GM12878 (cell line): Measurements from ENCODE around the gene DNAJB8. TPM values are rescaled to one million over a fixed set of nuclear protein-coding genes. Genes with fewer than 3 reads are reported as not detected.

ENCODE experiments used
- ATAC-seq: fragments of 200-7000 bp; cut with Tn5 transposase; 3 replicates; pipeline ENCODE4 v1.9.1; 2020; ENCODE audit warnings: mild to moderate bottlenecking, moderate library complexity
- BruUV-seq: library from RNA; stranded (reverse); fragments of 400-500 nt; replicated peaks from 2 replicates; lab custom pipeline; 2021; lab: Mats Ljungman, UMichigan
- CTCF ChIA-PET: fragments of 300-600 bp; sonication (Branson Sonifier 250); formaldehyde crosslinking; extraction: SDS; loops from one replicate; lab custom pipeline; 2021; ENCODE audit warnings: inconsistent platforms; lab: Yijun Ruan, JAX
- POLR2A ChIA-PET: fragments of 350-600 bp; formaldehyde crosslinking; extraction: SDS; loops from one replicate; lab custom pipeline; 2021; ENCODE audit warnings: inconsistent platforms; lab: Charles Lee
- RAD21 ChIA-PET: fragments of 300-600 bp; sonication (Branson Sonifier 250); formaldehyde crosslinking; loops from one replicate; lab custom pipeline; 2023; ENCODE audit warnings: antibody characterized with exemption; ENCODE audit not compliant: unreplicated experiment; lab: Charles Lee
- SMC1A ChIA-PET: fragments of 300-600 bp; sonication (Branson Sonifier 250); formaldehyde crosslinking; loops from one replicate; lab custom pipeline; 2023; ENCODE audit not compliant: unreplicated experiment, uncharacterized antibody; lab: Charles Lee
- DNase-seq: peaks from one replicate; pipeline ENCODE4 v3.0.0-alpha.2; 2011; ENCODE audit warnings: low read depth, low spot score
- FAIRE-seq: peaks from 3 replicates; lab custom pipeline; 2011; peaks lifted over from hg19 to GRCh38; lab: Jason Lieb, UNC
- H2AFZ ChIP-seq: 2 replicates; pipeline ENCODE4 v1.6.0; 2011; ENCODE audit warnings: low read depth, low read length, control low read depth; ENCODE audit not compliant: control insufficient read depth
- H3K27ac ChIP-seq: 2 replicates; pipeline ENCODE4 v1.5.1; 2011; ENCODE audit warnings: control low read depth; ENCODE audit not compliant: control insufficient read depth, insufficient read depth
- H3K27me3 ChIP-seq, 2 experiments: replicated peaks in 1 of 2; 2 replicates each; pipeline versions ENCODE4 v1.6.0 to v1.6.1; 2011; ENCODE audit warnings: low read length in 1 of 2; ENCODE audit not compliant: control insufficient read depth in 2 of 2, insufficient read depth in 2 of 2
- H3K36me3 ChIP-seq, 2 experiments: 2 replicates each; pipeline ENCODE4 v1.5.1; 2011; ENCODE audit warnings: low read length in 1 of 2; ENCODE audit not compliant: control insufficient read depth in 2 of 2, insufficient read depth in 2 of 2
- H3K4me1 ChIP-seq: 2 replicates; pipeline ENCODE4 v1.6.1; 2011; ENCODE audit warnings: mild to moderate bottlenecking, low read length, moderate library complexity, mixed read lengths; ENCODE audit not compliant: control insufficient read depth, insufficient read depth
- H3K4me2 ChIP-seq: 2 replicates; pipeline ENCODE4 v1.6.0; 2011; ENCODE audit warnings: control low read depth; ENCODE audit not compliant: control insufficient read depth, insufficient read depth
- H3K4me3 ChIP-seq: fragments of 200-600 bp; sonication (generic); 2 replicates; pipeline ENCODE4 v1.5.1; 2016
- H3K79me2 ChIP-seq: 2 replicates; pipeline ENCODE4 v1.6.0; 2011; ENCODE audit warnings: low read length; ENCODE audit not compliant: control insufficient read depth, insufficient read depth
- H3K9ac ChIP-seq: 2 replicates; pipeline ENCODE4 v1.8.0; 2011; ENCODE audit warnings: low read length, control low read depth, mixed read lengths; ENCODE audit not compliant: control insufficient read depth, insufficient read depth
- H3K9me3 ChIP-seq: replicated peaks from 3 replicates; pipeline ENCODE4 v1.5.1; 2011; ENCODE audit warnings: mild to moderate bottlenecking, low read length; ENCODE audit not compliant: control insufficient read depth, insufficient read depth
- H4K20me1 ChIP-seq: 2 replicates; pipeline ENCODE4 v1.6.0; 2011; ENCODE audit not compliant: control insufficient read depth, insufficient read depth
- ASH2L ChIP-seq: fragments of 300-600, 200-600 bp; sonication (generic); IDR thresholded peaks from 2 replicates; pipeline ENCODE4 v1.6.1; 2017; ENCODE audit warnings: low read depth, mild to moderate bottlenecking, borderline replicate concordance
- JUNB ChIP-seq: IDR thresholded peaks from 2 replicates; pipeline ENCODE4 v1.6.1; 2016; ENCODE audit warnings: antibody characterized with exemption, mild to moderate bottlenecking
- MEF2A ChIP-seq: IDR thresholded peaks from 2 replicates; pipeline ENCODE4 v1.6.1; 2011; ENCODE audit warnings: low read depth, mild to moderate bottlenecking, low read length, moderate library complexity; ENCODE audit not compliant: insufficient read depth
- MYB ChIP-seq: fragments of 150-350 bp; IDR thresholded peaks from 2 replicates; pipeline ENCODE4 v1.6.1; 2014; ENCODE audit warnings: mild to moderate bottlenecking, low read depth, low read length, borderline replicate concordance
- MYC ChIP-seq: IDR thresholded peaks from 2 replicates; pipeline ENCODE4 v1.6.1; 2011; ENCODE audit warnings: mild to moderate bottlenecking, low read length, moderate library complexity, inconsistent platforms; ENCODE audit not compliant: insufficient read depth, insufficient replicate concordance, insufficient read length, severe bottlenecking
- NR2C2 ChIP-seq: IDR thresholded peaks from 2 replicates; pipeline ENCODE4 v1.6.1; 2011; ENCODE audit warnings: borderline replicate concordance, low read depth; ENCODE audit not compliant: control insufficient read depth, insufficient read length
- PAX8 ChIP-seq: fragments of 450-650 bp; IDR thresholded peaks from 2 replicates; pipeline ENCODE4 v1.6.1; 2017; ENCODE audit warnings: mild to moderate bottlenecking, moderate library complexity
- PBX3 ChIP-seq: IDR thresholded peaks from 2 replicates; pipeline ENCODE4 v1.6.1; 2011; ENCODE audit warnings: mild to moderate bottlenecking, low read depth, low read length, moderate library complexity; ENCODE audit not compliant: insufficient replicate concordance
- POLR2AphosphoS2 ChIP-seq: IDR thresholded peaks from 2 replicates; pipeline ENCODE4 v1.6.1; 2011; ENCODE audit warnings: low read depth, mild to moderate bottlenecking, low read length, improper control_type of control experiment, moderate library complexity
- RELB ChIP-seq: fragments of 450-650 bp; IDR thresholded peaks from 2 replicates; pipeline ENCODE4 v1.6.1; 2017; ENCODE audit warnings: low read depth, mild to moderate bottlenecking, moderate library complexity
- SIX5 ChIP-seq: IDR thresholded peaks from 2 replicates; pipeline ENCODE4 v1.6.1; 2011; ENCODE audit warnings: mild to moderate bottlenecking, low read depth, low read length, moderate library complexity; ENCODE audit not compliant: severe bottlenecking
- SMAD1 ChIP-seq: fragments of 450-650 bp; IDR thresholded peaks from 2 replicates; pipeline ENCODE4 v1.6.1; 2018; ENCODE audit warnings: mild to moderate bottlenecking, low read depth; ENCODE audit not compliant: partially characterized antibody
- SUZ12 ChIP-seq: fragments of 200-600 bp; sonication (generic); IDR thresholded peaks from one replicate; pipeline ENCODE4 v1.6.1; 2018; ENCODE audit warnings: antibody characterized with exemption, mild to moderate bottlenecking; ENCODE audit not compliant: unreplicated experiment
- WRNIP1 ChIP-seq: IDR thresholded peaks from 2 replicates; pipeline ENCODE4 v1.6.1; 2011; ENCODE audit warnings: low read depth, low read length, improper control_type of control experiment, borderline replicate concordance
- ZBTB33 ChIP-seq: fragments of 450-650 bp; IDR thresholded peaks from 2 replicates; pipeline ENCODE4 v1.6.1; 2017; ENCODE audit warnings: mild to moderate bottlenecking
- ZNF207 ChIP-seq: fragments of 450-650 bp; IDR thresholded peaks from 2 replicates; pipeline ENCODE4 v1.6.1; 2014; ENCODE audit warnings: antibody characterized with exemption, mild to moderate bottlenecking, borderline replicate concordance
- ZNF24 ChIP-seq: fragments of 450-650 bp; IDR thresholded peaks from 2 replicates; pipeline ENCODE4 v1.6.1; 2017; ENCODE audit warnings: antibody characterized with exemption, mild to moderate bottlenecking
- WGBS: methylation state at CpG from one replicate; pipeline ENCODE4 v1.1.6; 2016; ENCODE audit warnings: low lambda C conversion rate; ENCODE audit not compliant: insufficient replicate concordance, insufficient coverage; ENCODE audit errors: missing lambda C conversion rate; 5-methylcytosine and 5-hydroxymethylcytosine counted together
- in situ Hi-C: fragments of 300-500 bp; cut with MboI; formaldehyde crosslinking; loops from 9 replicates; pipeline ENCODE4 v1.14.3; 2018; ENCODE audit warnings: mixed read lengths
- intact Hi-C: fragments of 100-400 bp; cut with micrococcal nuclease; formaldehyde crosslinking; loops from one replicate; pipeline ENCODE4 v1.14.2; 2022; ENCODE audit not compliant: unreplicated experiment
- polyA plus RNA-seq, 11 experiments: library from polyadenylated mRNA; depleted of rRNA in 4 of 11; unstranded in 6 of 11; stranded (reverse) in 5 of 11; fragments of >200 nt; fragmentation: Nextera tagmentation in 4 of 11; fragmentation: Illumina TruSeq in 1 of 11; extraction: Ambion mirVana in 4 of 11; extraction: Trizol in 1 of 11; gene quantifications; 1 replicate in 1 of 11; 2 replicates in 10 of 11; pipeline versions ENCODE4 v1.2.1 to v1.2.3, GENCODE V29; 2011 to 2016; ENCODE audit warnings: inconsistent platforms in 2 of 11, missing spikeins in 2 of 11, low read depth in 1 of 11
- total RNA-seq, 4 experiments: library from RNA; depleted of rRNA in 3 of 4; stranded (reverse); fragments of >200 nt in 3 of 4; fragmentation: Illumina TruSeq in 1 of 4; extraction: Trizol in 1 of 4; gene quantifications; 2 replicates each; pipeline versions ENCODE4 v1.2.1 to v1.2.3, GENCODE V29; 2013 to 2021

The DNAJB8 gene
- total and polyA plus RNA-seq, 10 of the 15 experiments (the other 5 are each of a cell fraction or from before 2014, with no cell fraction given), result not detected

GRCh38 chr3:128432301-128432970, 34.3 kb downstream of the DNAJB8 start:
- intact Hi-C loops, result no loop called here
- Histone ChIP-seq H3K79me2 (no peaks in the 10 kb centered on the region), H3K9me3 (no peaks in the 10 kb centered on the region), H3K36me3 (no peaks in the 10 kb centered on the region), H3K4me3 (no peak overlapping the region), H3K27ac (no peak overlapping the region), H4K20me1 (no peaks in the 10 kb centered on the region), H3K4me2 (no peak overlapping the region), H3K9ac (no peak overlapping the region), H3K27me3 (peaks cover 2 to 17% of the 10 kb centered on the region in 2 experiments), H3K4me1 (no peaks in the 10 kb centered on the region), H2AFZ (no peak overlapping the region)
- no TSS peak for BruUV-seq
- ATAC-seq (no peak), FAIRE-seq (no peak), DNase-seq (no peak)
- ChIA-PET SMC1A (no interaction called here), POLR2A (no interaction called here), CTCF (no interaction called here), RAD21 (no interaction called here)
- 13% methylated on average over 34 of the region's 43 CpGs for WGBS
- in situ Hi-C loops, result no loop called here
- TF ChIP-seq NR2C2 (no peak), WRNIP1 (no peak), ZNF207 (no peak), SIX5 (no peak), ASH2L (no peak), MYC (no peak), PAX8 (no peak), ZBTB33 (no peak), MYB (no peak), MEF2A (no peak), SUZ12 (no peak), PBX3 (no peak), RELB (no peak), POLR2AphosphoS2 (no peak), SMAD1 (no peak), JUNB (no peak), ZNF24 (no peak)
